Stimulated activated CD4-positive, alpha-beta T cell treated with anti-CD3 and anti-CD28 coated beads, Interleukin-1b, Interleukin-23, amount 100 ng/mL, for 24 hours (primary cell): ENCODE results near the gene MALAT1.
"Not testable (repeated sequence)": the region's sequence is repeated elsewhere in the genome, so short reads cannot be mapped to it uniquely, and the experiment has no call there.

Source experiments
- DNase-seq, 4 experiments: peaks; one replicate each; pipeline ENCODE4 v3.0.0-alpha.2; 2020; ENCODE audit warnings: low read depth in 4 of 4, low spot score in 1 of 4

MALAT1 gene

GRCh38 chr11:65498977-65499712 is at the start of gene MALAT1:
TSS of gene MALAT1 (plus strand) at chr11:65499045.
- peak; percentile 86 to 89 (median 88) for DNase-seq

GRCh38 chr11:65451301-65451700 is 47.5 kb upstream of the MALAT1 start:
- not testable (repeated sequence) for DNase-seq

- not testable (repeated sequence) for DNase-seq
Observed at GRCh38 chr11:65452259-65452658, 46.6 kb upstream of the MALAT1 start.

GRCh38 chr11:65452806-65453490 is 45.9 kb upstream of the MALAT1 start:
- DNase-seq: no peak

- no peak for DNase-seq
Observed at GRCh38 chr11:65454311-65454695, 44.5 kb upstream of the MALAT1 start.

- peak; percentile 60 to 82 (median 71) for DNase-seq
Observed at GRCh38 chr11:65454696-65455456, 44.0 kb upstream of the MALAT1 start.

GRCh38 chr11:65456418-65456817 is 42.4 kb upstream of the MALAT1 start:
- no peak for DNase-seq

- DNase-seq: no peak
Observed at GRCh38 chr11:65459552-65459951, 39.3 kb upstream of the MALAT1 start.

- DNase-seq: not testable (repeated sequence)
Observed at GRCh38 chr11:65465471-65465870, 33.4 kb upstream of the MALAT1 start.

- DNase-seq: not testable (repeated sequence)
Observed at GRCh38 chr11:65467306-65467705, 31.5 kb upstream of the MALAT1 start.

- no peak for DNase-seq
Observed at GRCh38 chr11:65468874-65469333, 29.9 kb upstream of the MALAT1 start.

- no peak for DNase-seq
Observed at GRCh38 chr11:65470433-65471049, 28.3 kb upstream of the MALAT1 start.

GRCh38 chr11:65471447-65471891 is 27.4 kb upstream of the MALAT1 start:
- no peak for DNase-seq

- DNase-seq: not testable (repeated sequence)
Observed at GRCh38 chr11:65472588-65473277, 26.1 kb upstream of the MALAT1 start.

- no peak for DNase-seq
Observed at GRCh38 chr11:65473278-65473860, 25.5 kb upstream of the MALAT1 start.

- no peak for DNase-seq
Observed at GRCh38 chr11:65474864-65475263, 24.0 kb upstream of the MALAT1 start.

GRCh38 chr11:65476632-65477148 is 22.2 kb upstream of the MALAT1 start:
- DNase-seq: no peak

- peak; percentile 75 to 92 (median 83) for DNase-seq
Observed at GRCh38 chr11:65477149-65477965, 21.5 kb upstream of the MALAT1 start.
